Kidney (tissue), 14 donors: ENCODE results near the gene SMYD3. TPM values are rescaled to one million over a fixed set of nuclear protein-coding genes. Genes with fewer than 3 reads are reported as not detected.

Experiments used
- DNase-seq, 5 donors: peaks; one replicate each; pipeline ENCODE4 v3.0.0-alpha.2; 2013 to 2020
- FAIRE-seq: peaks from 2 replicates; lab custom pipeline; 2012; peaks lifted over from hg19 to GRCh38; lab: Jason Lieb, UNC
- H3K27ac ChIP-seq, 2 donors: one replicate each; pipeline ENCODE4 v1.7.0; 2013; ENCODE audit warnings: low read depth in 2 of 2, low read length in 2 of 2, inconsistent platforms in 1 of 2
- H3K27me3 ChIP-seq: one replicate; pipeline ENCODE4 v1.7.1; 2013; ENCODE audit warnings: low read length, inconsistent platforms; ENCODE audit not compliant: control insufficient read depth, insufficient read depth
- H3K36me3 ChIP-seq, 3 donors: one replicate each; pipeline versions ENCODE4 v1.7.0 to v1.7.1; 2013; ENCODE audit warnings: low read length in 3 of 3, control low read depth in 1 of 3, inconsistent platforms in 1 of 3; ENCODE audit not compliant: insufficient read depth in 3 of 3, control insufficient read depth in 2 of 3
- H3K4me1 ChIP-seq, 3 donors: one replicate each; pipeline versions ENCODE4 v1.7.0 to v1.7.1; 2013; ENCODE audit warnings: low read length in 3 of 3, inconsistent platforms in 1 of 3, low read depth in 1 of 3; ENCODE audit not compliant: control insufficient read depth in 2 of 3, insufficient read depth in 2 of 3
- H3K4me3 ChIP-seq, 3 donors: one replicate each; pipeline versions ENCODE4 v1.7.0 to v1.8.1; 2013; ENCODE audit warnings: low read length in 3 of 3, control low read depth in 1 of 3, inconsistent platforms in 1 of 3
- H3K9ac ChIP-seq, 3 donors: one replicate each; pipeline versions ENCODE4 v1.7.0 to v1.7.1; 2013; ENCODE audit warnings: low read length in 3 of 3, control low read depth in 1 of 3, inconsistent platforms in 1 of 3
- H3K9me3 ChIP-seq, 3 donors: one replicate each; pipeline versions ENCODE4 v1.7.0 to v1.7.1; 2013; ENCODE audit warnings: low read length in 3 of 3, control low read depth in 1 of 3, inconsistent platforms in 1 of 3; ENCODE audit not compliant: control insufficient read depth in 2 of 3, insufficient read depth in 1 of 3
- intact Hi-C: fragments of 100-400 bp; cut with DNase I; formaldehyde crosslinking; loops from one replicate; pipeline ENCODE4 v1.11.1; 2022
- polyA plus RNA-seq: library from polyadenylated mRNA; stranded (reverse); fragments of 350-450 nt; fragmentation: Illumina TruSeq; extraction: RNeasy Lipid Tissue Mini Kit (QIAGEN cat#74804); gene quantifications from one replicate; pipeline ENCODE4 v1.2.3, GENCODE V29; 2014; ENCODE audit warnings: low read depth, low replicate concordance; ENCODE audit not compliant: insufficient read depth
- total RNA-seq: library from RNA; stranded (reverse); fragmentation: NEBNext Ultra II Directional; extraction: Animal tissue kit (Norgen Biotek cat#: 25700); gene quantifications from one replicate; pipeline ENCODE4 v1.2.1, GENCODE V29; 2021
- TF ChIP-seq, protein P1 (sequence below): IDR thresholded peaks from 3 replicates; pipeline ENCODE4 v1.5.1; 2012; ENCODE audit warnings: mild to moderate bottlenecking, moderate library complexity, borderline replicate concordance; ENCODE audit not compliant: insufficient read depth; ENCODE audit errors: extremely low read depth
- donor health status: control.
- donor health status: control.
- donor health status: control.
- donor health status: control.
- donor health status: control.
- donor health status: DM: yes; HTN: yes; CAD: no.
- donor health status: Normal renal cell carcinoma (clear cell type).

The SMYD3 gene
- total and polyA plus RNA-seq, 2 donors from 2014 or later: 23.3 to 23.9 TPM

GRCh38 chr1:246111570-246111969 is 395.5 kb downstream of the SMYD3 start:
- FAIRE-seq: no peak
- no peak overlapping the region for H3K4me3 ChIP-seq
- no peaks in the 10 kb centered on the region for H3K27me3 ChIP-seq
- no peaks in the 10 kb centered on the region for H3K4me1 ChIP-seq
- no peak overlapping the region for H3K27ac ChIP-seq
- no peak for DNase-seq
- intact Hi-C loops: no loop called here
- TF ChIP-seq, protein P1, sequence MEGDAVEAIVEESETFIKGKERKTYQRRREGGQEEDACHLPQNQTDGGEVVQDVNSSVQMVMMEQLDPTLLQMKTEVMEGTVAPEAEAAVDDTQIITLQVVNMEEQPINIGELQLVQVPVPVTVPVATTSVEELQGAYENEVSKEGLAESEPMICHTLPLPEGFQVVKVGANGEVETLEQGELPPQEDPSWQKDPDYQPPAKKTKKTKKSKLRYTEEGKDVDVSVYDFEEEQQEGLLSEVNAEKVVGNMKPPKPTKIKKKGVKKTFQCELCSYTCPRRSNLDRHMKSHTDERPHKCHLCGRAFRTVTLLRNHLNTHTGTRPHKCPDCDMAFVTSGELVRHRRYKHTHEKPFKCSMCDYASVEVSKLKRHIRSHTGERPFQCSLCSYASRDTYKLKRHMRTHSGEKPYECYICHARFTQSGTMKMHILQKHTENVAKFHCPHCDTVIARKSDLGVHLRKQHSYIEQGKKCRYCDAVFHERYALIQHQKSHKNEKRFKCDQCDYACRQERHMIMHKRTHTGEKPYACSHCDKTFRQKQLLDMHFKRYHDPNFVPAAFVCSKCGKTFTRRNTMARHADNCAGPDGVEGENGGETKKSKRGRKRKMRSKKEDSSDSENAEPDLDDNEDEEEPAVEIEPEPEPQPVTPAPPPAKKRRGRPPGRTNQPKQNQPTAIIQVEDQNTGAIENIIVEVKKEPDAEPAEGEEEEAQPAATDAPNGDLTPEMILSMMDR: no peak
- no peak overlapping the region for H3K9ac ChIP-seq
- no peaks in the 10 kb centered on the region for H3K9me3 ChIP-seq
- H3K36me3 ChIP-seq: no peaks in the 10 kb centered on the region

DNA sequence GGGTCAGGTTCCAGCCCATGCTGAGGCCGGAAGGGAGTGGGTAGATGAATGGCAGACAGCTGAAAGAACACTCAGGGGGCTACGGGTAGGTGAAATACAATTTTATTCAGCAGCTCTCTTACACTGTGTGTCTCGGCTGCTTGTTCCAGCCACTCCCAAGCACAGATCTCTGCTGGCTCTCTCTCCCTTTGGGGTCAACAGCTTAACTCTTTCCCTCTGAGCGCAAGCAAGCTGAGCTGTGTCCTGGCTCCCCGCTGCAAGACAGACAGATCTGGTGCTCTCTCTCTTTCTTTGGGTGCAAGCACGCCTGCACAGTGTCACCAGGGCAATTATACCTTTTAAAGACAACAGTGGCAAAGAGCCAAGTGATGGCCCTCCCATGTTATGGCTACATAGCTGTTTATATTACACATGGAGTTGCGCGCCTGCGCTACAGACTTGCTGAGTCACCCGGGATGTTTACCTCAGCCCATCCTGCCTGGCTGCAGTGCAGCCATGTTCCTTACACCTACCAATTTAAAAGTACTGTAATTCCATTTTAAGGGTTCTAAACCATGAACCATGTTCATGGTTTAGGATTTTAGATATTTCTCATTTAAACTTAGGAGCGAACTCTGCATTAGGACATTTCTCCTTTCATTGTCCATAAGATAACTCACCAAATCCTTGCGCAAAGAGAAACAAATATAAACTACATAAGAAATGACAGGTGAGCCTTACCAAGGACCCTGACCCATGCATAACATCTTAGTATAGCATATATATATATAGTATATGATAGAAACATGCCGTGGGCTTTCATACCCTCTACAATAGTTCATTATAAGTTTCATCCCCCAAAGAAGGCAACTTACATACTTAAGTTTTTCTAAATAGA is 396.5 kb downstream of the SMYD3 start:
- Histone ChIP-seq H3K4me1 (no peaks in the 10 kb centered on the region), H3K9ac (no peak overlapping the region), H3K9me3 (no peaks in the 10 kb centered on the region), H3K27ac (no peak overlapping the region), H3K4me3 (no peak overlapping the region), H3K36me3 (no peaks in the 10 kb centered on the region), H3K27me3 (no peaks in the 10 kb centered on the region)
- DNase-seq (peak in 1 of 5 donors; percentile 53), FAIRE-seq (no peak)
- TF ChIP-seq, protein P1: no peak
- intact Hi-C loops: no loop called here

DNA sequence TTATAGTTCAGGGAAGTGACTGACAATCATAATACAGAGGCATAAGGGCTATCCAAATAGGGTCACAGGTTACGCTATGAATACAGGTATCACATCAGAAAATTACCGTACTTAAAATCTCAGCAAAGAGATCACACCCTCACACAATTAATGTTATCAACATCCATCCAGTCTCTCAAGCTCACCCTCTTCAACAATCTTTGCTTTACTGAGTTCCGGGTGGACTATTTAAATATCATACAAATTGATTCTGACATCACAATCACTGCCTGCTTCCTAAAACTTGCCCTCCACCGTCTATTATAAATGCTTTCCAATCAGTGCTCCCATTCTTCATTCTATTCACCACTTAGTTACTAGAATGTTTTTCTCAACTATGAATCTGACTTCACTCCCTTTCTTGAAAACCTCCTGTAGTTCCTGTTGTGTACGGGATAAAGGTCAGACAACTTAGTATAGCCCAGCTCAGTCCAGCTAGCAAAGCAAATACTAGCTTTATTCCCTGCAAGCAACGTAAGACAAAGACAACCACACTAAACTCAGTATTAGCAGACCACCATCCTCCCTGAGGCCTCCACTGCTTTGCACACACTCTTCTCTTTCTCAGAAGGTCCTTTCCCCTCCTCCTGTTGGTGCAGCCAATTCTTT is 398.7 kb downstream of the SMYD3 start:
- H3K9me3 ChIP-seq: no peaks in the 10 kb centered on the region
- no peak overlapping the region for H3K9ac ChIP-seq
- no peaks in the 10 kb centered on the region for H3K4me1 ChIP-seq
- H3K36me3 ChIP-seq: no peaks in the 10 kb centered on the region
- TF ChIP-seq, protein P1: no peak
- H3K27me3 ChIP-seq: no peaks in the 10 kb centered on the region
- H3K4me3 ChIP-seq: no peak overlapping the region
- no peak overlapping the region for H3K27ac ChIP-seq
- intact Hi-C loops: no loop called here
- no peak for FAIRE-seq
- no peak for DNase-seq
